T-helper 1 cell treated with Interleukin-12 subunit alpha and Interleukin-12 subunit beta and Interleukin-4 antibody, amounts not matched to agents 30 ng/mL and 1 ng/mL, for 36 hours (primary cell): ENCODE measurements around the gene COLGALT1. TPM values are rescaled to one million over a fixed set of nuclear protein-coding genes. Genes with fewer than 3 reads are reported as not detected.
"Not testable (repeated sequence)": the region's sequence is repeated elsewhere in the genome, so short reads cannot be mapped to it uniquely, and the experiment has no call there.

ENCODE experiments used
- intact Hi-C: fragments of 100-400 bp; cut with micrococcal nuclease; formaldehyde crosslinking; loops from one replicate; pipeline ENCODE4 v1.15.1; 2024
- total RNA-seq: library from RNA; stranded (reverse); gene quantifications from 2 replicates; pipeline ENCODE4 v1.2.3, GENCODE V29; 2022

The COLGALT1 gene
- total RNA-seq: 53.4 and 62.0 TPM in 2 replicates

GRCh38 chr19:17555480-17555928, at the start of gene COLGALT1:
Gene COLGALT1 (plus strand): TSS chr19:17555649. CDS start chr19:17555714, 65 bp downstream.
- intact Hi-C loops: loop anchor here (1.0 kb wide), 14 partner anchors 16 to 430 kb away; partner anchors contain the start of genes ABHD8, DDA1, FCHO1 and MAP1S

- intact Hi-C loops: no loop called here
Measured at GRCh38 chr19:17506745-17507144, 48.7 kb upstream of the COLGALT1 start.

GRCh38 chr19:17508558-17508933, 46.9 kb upstream of the COLGALT1 start:
- intact Hi-C loops: not testable (repeated sequence)

GRCh38 chr19:17510220-17510993, 45.0 kb upstream of the COLGALT1 start:
- intact Hi-C loops: loop anchor here (2.0 to 5.0 kb wide), 2 partner anchors 203 to 422 kb away; partner anchors contain the start of genes CCDC124, DDA1 and MRPL34

- intact Hi-C loops: loop anchor here (1.0 to 5.0 kb wide), 9 partner anchors 16 to 437 kb away; partner anchors contain the start of genes CCDC124, COLGALT1, DDA1 and GTPBP3
Measured at GRCh38 chr19:17511724-17512573, 43.5 kb upstream of the COLGALT1 start.

- intact Hi-C loops: loop anchor here (5.0 kb wide), 1 partner anchor 205 kb away; the partner anchor contains the start of genes DDA1 and MRPL34
Measured at GRCh38 chr19:17512574-17512939, 42.9 kb upstream of the COLGALT1 start.

- intact Hi-C loops: no loop called here
Measured at GRCh38 chr19:17515408-17516149, 39.9 kb upstream of the COLGALT1 start.

GRCh38 chr19:17517898-17518297, 37.6 kb upstream of the COLGALT1 start:
- intact Hi-C loops: no loop called here

- intact Hi-C loops: not testable (repeated sequence)
Measured at GRCh38 chr19:17518654-17519053, 36.8 kb upstream of the COLGALT1 start.

- intact Hi-C loops: no loop called here
Measured at GRCh38 chr19:17519967-17520366, 35.5 kb upstream of the COLGALT1 start.

GRCh38 chr19:17520865-17521264, 34.6 kb upstream of the COLGALT1 start:
- intact Hi-C loops: no loop called here

- intact Hi-C loops: no loop called here
Measured at GRCh38 chr19:17522988-17523872, 32.2 kb upstream of the COLGALT1 start.

- intact Hi-C loops: no loop called here
Measured at GRCh38 chr19:17524651-17525050, 30.8 kb upstream of the COLGALT1 start.

GRCh38 chr19:17525141-17525540, 30.3 kb upstream of the COLGALT1 start:
- intact Hi-C loops: no loop called here

GRCh38 chr19:17526922-17527321, 28.5 kb upstream of the COLGALT1 start:
- intact Hi-C loops: no loop called here

- intact Hi-C loops: no loop called here
Measured at GRCh38 chr19:17527326-17527725, 28.1 kb upstream of the COLGALT1 start.

GRCh38 chr19:17528610-17529009, 26.8 kb upstream of the COLGALT1 start:
- intact Hi-C loops: no loop called here

GRCh38 chr19:17529239-17530158, 25.9 kb upstream of the COLGALT1 start:
- intact Hi-C loops: no loop called here

GRCh38 chr19:17530586-17530985, 24.9 kb upstream of the COLGALT1 start:
- intact Hi-C loops: no loop called here
